Psoas muscle (tissue), 8 donors: ENCODE results near the gene TDRD12. TPM values are rescaled to one million over a fixed set of nuclear protein-coding genes. Genes with fewer than 3 reads are reported as not detected.

Experiments used
- ATAC-seq, 4 donors: fragments of 200-7000 bp; cut with Tn5 transposase; one replicate each; pipeline ENCODE4 v1.9.1; 2020; ENCODE audit warnings: moderate library complexity in 3 of 4, mild to moderate bottlenecking in 2 of 4
- DNase-seq, 2 donors: peaks; one replicate each; pipeline ENCODE4 v3.0.0-alpha.2; 2020
- H3K27ac ChIP-seq: fragments of 200-600 bp; one replicate; pipeline ENCODE4 v1.8.0; 2022
- H3K27me3 ChIP-seq, 3 donors: fragments of 200-600 bp in 1 of 3; one replicate each; pipeline versions ENCODE4 v1.6.1 to v1.8.0; 2013 to 2022; ENCODE audit warnings: low read length in 2 of 3, mild to moderate bottlenecking in 2 of 3, moderate library complexity in 1 of 3; ENCODE audit not compliant: insufficient read depth in 3 of 3
- H3K36me3 ChIP-seq, 2 donors: fragments of 200-600 bp in 1 of 2; one replicate each; pipeline versions ENCODE4 v1.6.1 to v1.8.0; 2013 to 2022; ENCODE audit warnings: low read depth in 1 of 2, mild to moderate bottlenecking in 1 of 2, moderate library complexity in 1 of 2; ENCODE audit not compliant: insufficient read depth in 1 of 2
- H3K4me1 ChIP-seq: fragments of 200-600 bp; one replicate; pipeline ENCODE4 v1.8.0; 2022
- H3K4me3 ChIP-seq: fragments of 200-600 bp; one replicate; pipeline ENCODE4 v1.8.0; 2022; ENCODE audit warnings: mild to moderate bottlenecking
- H3K9me3 ChIP-seq: fragments of 200-600 bp; one replicate; pipeline ENCODE4 v1.8.0; 2022
- CTCF ChIP-seq: fragments of 200-600 bp; IDR thresholded peaks from one replicate; pipeline ENCODE4 v1.8.0; 2022; ENCODE audit warnings: antibody characterized with exemption
- WGBS, 3 donors: extraction: QIAGEN DNeasy Blood & Tissue Kit; methylation state at CpG; one replicate each; pipeline versions ENCODE4 v1.1.6 to v1.1.7; 2013; 5-methylcytosine and 5-hydroxymethylcytosine counted together
- intact Hi-C, 2 donors: fragments of 100-400 bp; cut with DNase I; formaldehyde crosslinking; loops; one replicate each; pipeline versions ENCODE4 v1.11.0 to v1.14.2; 2022
- polyA plus RNA-seq, 3 donors: library from polyadenylated mRNA; stranded (reverse); fragments of 200-250 nt; gene quantifications; one replicate each; pipeline ENCODE4 v1.2.3, GENCODE V29; 2013
- total RNA-seq, 4 donors: library from RNA; stranded (reverse); fragmentation: NEBNext Ultra II Directional in 2 of 4; extraction: Animal tissue kit (Norgen Biotek cat#: 25700) in 2 of 4; gene quantifications; one replicate each; pipeline versions ENCODE4 v1.2.1 to v1.2.4, GENCODE V29; 2021 to 2023
- donor health status: healthy with polysubstance abuse.
- donor health status: DM: no; HTN: no; CAD: no; lungs with moderate emphysema.
- donor health status: Bipolar disorder and iron deficiency.
- donor health status: healthy.
- donor health status: DM: yes; HTN: yes; CAD: no.
- donor health status: DM: no; HTN: no; CAD: no.
- donor health status: DM: no; HTN: no; CAD: no.
- donor health status: DM: yes; HTN: yes; CAD: no.

Gene TDRD12
- total and polyA plus RNA-seq, 7 donors: 0.14 to 0.28 (median 0.19) TPM; not detected in 3

GRCh38 chr19:32680986-32681385, 38.6 kb upstream of the TDRD12 start:
- H3K4me3 ChIP-seq: no peak overlapping the region
- H3K4me1 ChIP-seq: peaks cover 11% of the 10 kb centered on the region
- no peaks in the 10 kb centered on the region for H3K9me3 ChIP-seq
- no peak for ATAC-seq
- H3K36me3 ChIP-seq: no peaks in the 10 kb centered on the region
- H3K27ac ChIP-seq: no peak overlapping the region
- DNase-seq: no peak
- TF ChIP-seq CTCF: no peak
- WGBS, 3 donors: 82 to 91% (median 84%) methylated on average over 2 of the region's 2 CpGs
- intact Hi-C loops: loop anchor here in 1 of 2 donors (10.0 kb wide), 1 partner anchor 326 kb away; no protein-coding TSS in a partner anchor
- H3K27me3 ChIP-seq: peaks cover 0 to 3% (median 0%) of the 10 kb centered on the region in 3 donors

DNA sequence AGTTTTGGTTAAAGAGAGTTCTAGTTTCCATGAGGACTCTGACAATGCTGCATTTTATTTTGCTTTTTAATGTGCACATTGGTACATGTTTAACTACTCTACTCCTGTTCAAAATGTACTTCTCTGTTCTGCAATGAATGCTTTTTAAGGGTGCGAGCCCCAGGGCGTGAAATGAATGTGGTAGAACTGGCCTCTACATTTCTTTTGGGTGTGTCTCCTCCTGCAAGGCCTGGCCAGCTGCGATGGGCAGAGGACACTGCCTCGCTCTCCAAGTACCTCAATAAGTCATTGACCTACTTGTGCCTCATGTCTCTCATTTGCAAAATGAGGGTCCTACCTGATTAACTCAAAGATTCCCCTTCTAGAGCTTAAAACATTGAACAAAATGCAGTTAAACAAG, 37.2 kb upstream of the TDRD12 start:
- intact Hi-C loops: loop anchor here in 1 of 2 donors (10.0 kb wide), 1 partner anchor 328 kb away; no protein-coding TSS in a partner anchor
- Histone ChIP-seq H3K4me1 (peaks cover 9% of the 10 kb centered on the region), H3K4me3 (no peak overlapping the region), H3K36me3 (no peaks in the 10 kb centered on the region), H3K27me3 (no peaks in the 10 kb centered on the region), H3K9me3 (no peaks in the 10 kb centered on the region), H3K27ac (no peak overlapping the region)
- WGBS, 3 donors: 43 to 80% (median 44%) methylated on average over 4 of the region's 4 CpGs
- TF ChIP-seq CTCF: no peak
- no peak for DNase-seq
- ATAC-seq: peak in 2 of 4 donors; percentile 42 to 57

GRCh38 chr19:32686847-32687475, 32.6 kb upstream of the TDRD12 start:
- Histone ChIP-seq H3K27ac (no peak overlapping the region), H3K4me1 (peaks cover 21% of the 10 kb centered on the region), H3K27me3 (no peaks in the 10 kb centered on the region), H3K9me3 (no peaks in the 10 kb centered on the region), H3K36me3 (no peaks in the 10 kb centered on the region), H3K4me3 (no peak overlapping the region)
- WGBS, 3 donors: 94 to 96% (median 95%) methylated on average over 6 of the region's 6 CpGs
- no peak for TF ChIP-seq CTCF
- intact Hi-C loops: loop anchor here in 1 of 2 donors (10.0 kb wide), 1 partner anchor 332 kb away; no protein-coding TSS in a partner anchor
- DNase-seq: no peak
- no peak for ATAC-seq

DNA sequence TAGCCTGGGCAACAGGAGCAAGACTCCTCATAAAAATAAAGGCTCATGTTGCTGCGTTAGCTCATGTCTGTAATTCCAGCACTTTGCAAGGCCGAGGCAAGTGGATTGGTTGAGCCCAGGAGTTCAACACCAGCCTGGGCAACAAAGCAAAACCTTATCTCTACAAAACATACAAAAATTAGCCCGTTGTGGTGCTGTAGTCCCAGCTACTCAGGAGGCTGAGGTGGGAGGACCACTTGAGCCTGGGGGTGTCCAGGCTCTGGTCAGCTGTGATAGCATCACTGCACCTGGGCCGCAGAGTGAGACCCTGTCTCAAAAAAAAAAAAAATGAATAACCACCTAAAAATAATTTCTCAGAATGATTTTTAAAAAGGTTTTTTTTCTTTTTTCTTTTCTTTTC, 31.9 kb upstream of the TDRD12 start:
- H3K4me1 ChIP-seq: peaks cover 16% of the 10 kb centered on the region
- WGBS, 3 donors: 74 to 91% (median 87%) methylated on average over 4 of the region's 4 CpGs
- H3K27me3 ChIP-seq: no peaks in the 10 kb centered on the region
- no peak for TF ChIP-seq CTCF
- H3K9me3 ChIP-seq: no peaks in the 10 kb centered on the region
- no peak for ATAC-seq
- no peak overlapping the region for H3K4me3 ChIP-seq
- intact Hi-C loops: loop anchor here in 1 of 2 donors (10.0 kb wide), 1 partner anchor 333 kb away; no protein-coding TSS in a partner anchor
- H3K36me3 ChIP-seq: no peaks in the 10 kb centered on the region
- no peak for DNase-seq
- no peak overlapping the region for H3K27ac ChIP-seq
